OCI-LY7 (cell line): Measurements from ENCODE around the gene RPL28. TPM values are rescaled to one million over a fixed set of nuclear protein-coding genes. Genes with fewer than 3 reads are reported as not detected.
"Not testable (repeated sequence)": the region's sequence is repeated elsewhere in the genome, so short reads cannot be mapped to it uniquely, and the experiment has no call there.

Source experiments
- BruUV-seq: library from RNA; stranded (reverse); fragments of 400-500 nt; replicated peaks from 2 replicates; lab custom pipeline; 2021; lab: Mats Ljungman, UMichigan
- CTCF ChIA-PET: fragments of 300-600 bp; sonication (Branson Sonifier 250); formaldehyde crosslinking; loops from one replicate; lab custom pipeline; 2022; ENCODE audit warnings: antibody characterized with exemption; ENCODE audit not compliant: unreplicated experiment; lab: Charles Lee
- POLR2A ChIA-PET: fragments of 300-600 bp; sonication (Branson Sonifier 250); formaldehyde crosslinking; loops from one replicate; lab custom pipeline; 2022; ENCODE audit warnings: antibody characterized with exemption; lab: Charles Lee
- DNase-seq: peaks from one replicate; pipeline ENCODE4 v3.0.0-alpha.2; 2015; ENCODE audit warnings: low spot score
- H2AFZ ChIP-seq: fragments of 200-600 bp; sonication (generic), shearing (Covaris generic); 2 replicates; pipeline ENCODE4 v1.6.1; 2014; ENCODE audit warnings: mild to moderate bottlenecking, antibody characterized with exemption, low read length, moderate library complexity
- H3K27ac ChIP-seq: fragments of 200-600 bp; sonication (generic); 2 replicates; pipeline ENCODE4 v1.5.1; 2014; ENCODE audit warnings: mixed run types, low read depth, mild to moderate bottlenecking, moderate library complexity, low read length, inconsistent platforms; ENCODE audit not compliant: poor library complexity, severe bottlenecking
- H3K36me3 ChIP-seq: fragments of 200-600 bp; sonication (generic); 2 replicates; pipeline ENCODE4 v1.6.1; 2014; ENCODE audit warnings: mild to moderate bottlenecking, antibody characterized with exemption, low read length, moderate library complexity, mixed read lengths; ENCODE audit not compliant: insufficient read depth
- H3K4me1 ChIP-seq: fragments of 200-600 bp; sonication (generic); 2 replicates; pipeline ENCODE4 v1.5.1; 2014; ENCODE audit warnings: mild to moderate bottlenecking, low read length; ENCODE audit not compliant: insufficient read depth, poor library complexity, severe bottlenecking
- H3K4me2 ChIP-seq: fragments of 200-600 bp; sonication (generic); 2 replicates; pipeline ENCODE4 v1.6.1; 2014; ENCODE audit warnings: mild to moderate bottlenecking, low read length
- H3K4me3 ChIP-seq: fragments of 200-600 bp; sonication (generic); 2 replicates; pipeline ENCODE4 v1.5.1; 2014; ENCODE audit warnings: mild to moderate bottlenecking, low read depth, low read length; ENCODE audit not compliant: poor library complexity, severe bottlenecking
- H3K79me2 ChIP-seq: fragments of 200-600 bp; sonication (generic); 2 replicates; pipeline ENCODE4 v1.6.1; 2016; ENCODE audit warnings: low read depth, mild to moderate bottlenecking, low read length, moderate library complexity, mixed read lengths; ENCODE audit not compliant: insufficient read depth
- H3K9me2 ChIP-seq: fragments of 200-600 bp; sonication (generic); 2 replicates; pipeline ENCODE4 v1.6.1; 2016; ENCODE audit warnings: mild to moderate bottlenecking, low read length, mixed read lengths; ENCODE audit not compliant: insufficient read depth
- H3K9me3 ChIP-seq: fragments of 200-600 bp; sonication (generic); 2 replicates; pipeline ENCODE4 v1.6.1; 2014; ENCODE audit warnings: mild to moderate bottlenecking, mixed run types, low read length, mixed read lengths
- H4K20me1 ChIP-seq: fragments of 200-600 bp; sonication (generic); 2 replicates; pipeline ENCODE4 v1.6.1; 2014; ENCODE audit warnings: mild to moderate bottlenecking, antibody characterized with exemption, low read length, moderate library complexity, mixed read lengths; ENCODE audit not compliant: insufficient read depth
- CTCF ChIP-seq: fragments of 200-600 bp; sonication (generic); conservative IDR thresholded peaks from 2 replicates; pipeline ENCODE4 v1.5.1; 2014; ENCODE audit warnings: mild to moderate bottlenecking, antibody characterized with exemption, low read length, moderate library complexity, mixed read lengths
- EZH2phosphoT487 ChIP-seq: fragments of 200-600 bp; sonication (generic); IDR thresholded peaks from 2 replicates; pipeline ENCODE4 v1.6.1; 2018; ENCODE audit warnings: low read depth, borderline replicate concordance, mild to moderate bottlenecking, mixed run types, antibody characterized with exemption, low read length, moderate library complexity, mixed read lengths
- intact Hi-C: fragments of 100-400 bp; cut with micrococcal nuclease; formaldehyde crosslinking; loops from one replicate; pipeline ENCODE4 v1.10.0; 2022; ENCODE audit not compliant: unreplicated experiment
- total RNA-seq, 2 experiments: library from RNA; depleted of rRNA in 1 of 2; stranded (reverse); fragments of >200 nt in 1 of 2; shearing (Covaris generic) in 1 of 2; gene quantifications; 2 replicates each; pipeline ENCODE4 v1.2.3, GENCODE V29; 2014 to 2022

Gene RPL28
- total RNA-seq, 2 experiments from 2014 or later: 872 to 2,656 TPM

GRCh38 chr19:55418185-55418584 is 32.5 kb downstream of the RPL28 start:
- no peaks in the 10 kb centered on the region for H3K36me3 ChIP-seq
- no peak overlapping the region for H3K4me2 ChIP-seq
- peaks cover 5% of the 10 kb centered on the region for H3K4me1 ChIP-seq
- H3K9me2 ChIP-seq: no peaks in the 10 kb centered on the region
- no peaks in the 10 kb centered on the region for H3K79me2 ChIP-seq
- peak; percentile 76 for DNase-seq
- H4K20me1 ChIP-seq: no peaks in the 10 kb centered on the region
- H3K9me3 ChIP-seq: peaks cover 10% of the 10 kb centered on the region; the same call in 1 of the 2 replicates
- no peak overlapping the region for H3K4me3 ChIP-seq
- intact Hi-C loops: loop anchor here (1.0 to 5.0 kb wide), 2 partner anchors 126 to 206 kb away; no protein-coding TSS in a partner anchor
- no TSS peak for BruUV-seq
- no peak overlapping the region for H2AFZ ChIP-seq
- peak; percentile 95 for TF ChIP-seq CTCF
- TF ChIP-seq EZH2phosphoT487: no peak
- POLR2A ChIA-PET: no interaction called here
- CTCF ChIA-PET: no interaction called here
- no peak overlapping the region for H3K27ac ChIP-seq

DNA sequence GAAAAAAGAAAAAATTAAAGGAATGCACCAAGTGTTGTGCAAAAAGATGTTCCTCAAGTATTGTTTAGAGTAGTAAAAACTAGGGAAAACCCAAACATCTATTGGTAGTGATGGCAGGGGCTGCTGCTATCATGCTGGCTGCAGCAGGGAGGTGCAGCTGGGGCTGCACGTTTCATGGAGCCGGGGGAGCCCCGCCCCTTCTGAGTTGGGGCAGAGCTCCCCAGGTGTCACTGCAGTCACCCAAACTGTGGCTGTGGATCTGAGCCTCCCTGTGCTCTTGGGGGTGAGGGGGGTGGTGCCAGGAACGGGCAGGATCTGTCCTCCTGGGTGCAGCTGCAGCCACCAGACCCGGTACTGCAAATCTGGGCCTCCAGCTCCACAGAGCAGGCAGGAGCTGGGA is 33.4 kb downstream of the RPL28 start:
- Histone ChIP-seq H3K36me3 (no peaks in the 10 kb centered on the region), H4K20me1 (no peaks in the 10 kb centered on the region), H3K9me2 (no peaks in the 10 kb centered on the region), H3K4me2 (no peak overlapping the region), H3K4me1 (peaks cover 5% of the 10 kb centered on the region), H3K9me3 (peaks cover 10% of the 10 kb centered on the region; the same call in 1 of the 2 replicates), H2AFZ (no peak overlapping the region), H3K79me2 (no peaks in the 10 kb centered on the region), H3K27ac (no peak overlapping the region), H3K4me3 (no peak overlapping the region)
- no TSS peak for BruUV-seq
- TF ChIP-seq EZH2phosphoT487: no peak
- TF ChIP-seq CTCF: no peak
- intact Hi-C loops: loop anchor here (5.0 kb wide), 1 partner anchor 127 kb away; no protein-coding TSS in a partner anchor
- POLR2A ChIA-PET: no interaction called here
- DNase-seq: no peak
- CTCF ChIA-PET: no interaction called here

- ChIA-PET POLR2A (no interaction called here), CTCF (no interaction called here)
- Histone ChIP-seq H3K79me2 (no peaks in the 10 kb centered on the region), H3K4me1 (peaks cover 5% of the 10 kb centered on the region), H3K9me2 (no peaks in the 10 kb centered on the region), H3K4me2 (no peak overlapping the region), H3K27ac (no peak overlapping the region), H3K4me3 (no peak overlapping the region), H3K9me3 (peaks cover 10% of the 10 kb centered on the region; the same call in 1 of the 2 replicates), H4K20me1 (no peaks in the 10 kb centered on the region), H3K36me3 (no peaks in the 10 kb centered on the region), H2AFZ (no peak overlapping the region)
- TF ChIP-seq CTCF (no peak), EZH2phosphoT487 (no peak)
- no peak for DNase-seq
- BruUV-seq: no TSS peak
- intact Hi-C loops: loop anchor here (5.0 kb wide), 1 partner anchor 127 kb away; no protein-coding TSS in a partner anchor
Measured at GRCh38 chr19:55419624-55420236, 34.0 kb downstream of the RPL28 start.

GRCh38 chr19:55421281-55421680 is 35.5 kb downstream of the RPL28 start:
- H3K27ac ChIP-seq, H4K20me1 ChIP-seq, H3K4me1 ChIP-seq, H3K9me2 ChIP-seq, H3K36me3 ChIP-seq, BruUV-seq, H3K79me2 ChIP-seq, DNase-seq, H2AFZ ChIP-seq, H3K4me2 ChIP-seq, intact Hi-C loops, POLR2A ChIA-PET, CTCF ChIA-PET, H3K4me3 ChIP-seq: not testable (repeated sequence)
- peaks cover 10% of the 10 kb centered on the region; the same call in 1 of the 2 replicates for H3K9me3 ChIP-seq
